GM18505 (cell line): ENCODE measurements around the gene HIVEP1.

Experiments
- ATAC-seq: cut with Tn5 transposase; IDR thresholded peaks from one replicate; pipeline ENCODE4 v1.9.1; 2021; ENCODE audit not compliant: unreplicated experiment
- POLR2A ChIP-seq: IDR thresholded peaks from 4 replicates; pipeline ENCODE4 v1.6.1; 2011; ENCODE audit warnings: borderline replicate concordance; ENCODE audit not compliant: insufficient read depth, insufficient read length; ENCODE audit errors: extremely low read depth

Gene HIVEP1

DNA sequence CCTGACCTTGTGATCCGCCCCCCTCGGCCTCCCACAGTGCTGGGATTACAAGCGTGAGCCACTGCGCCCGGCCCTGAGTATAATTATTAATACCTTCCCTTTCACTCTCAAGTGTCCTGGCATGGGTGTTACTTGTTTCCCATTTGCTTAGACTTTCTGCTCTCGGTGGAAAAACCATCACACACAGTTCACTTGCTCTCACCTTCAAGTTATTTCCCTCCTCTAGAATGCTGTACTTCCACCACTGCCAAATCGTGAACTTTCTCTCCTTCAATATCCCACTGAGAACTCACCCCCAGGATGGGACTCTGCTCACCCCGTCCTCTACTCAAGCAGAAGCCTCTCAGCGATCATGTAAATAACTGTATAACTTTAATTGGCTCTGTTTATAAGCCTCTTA is 4.6 kb upstream of the HIVEP1 start:
- TF ChIP-seq POLR2A = no peak
- ATAC-seq = no peak

- no peak for ATAC-seq
- no peak for TF ChIP-seq POLR2A
Measured at GRCh38 chr6:12007887-12008286, 4.2 kb upstream of the HIVEP1 start.

DNA sequence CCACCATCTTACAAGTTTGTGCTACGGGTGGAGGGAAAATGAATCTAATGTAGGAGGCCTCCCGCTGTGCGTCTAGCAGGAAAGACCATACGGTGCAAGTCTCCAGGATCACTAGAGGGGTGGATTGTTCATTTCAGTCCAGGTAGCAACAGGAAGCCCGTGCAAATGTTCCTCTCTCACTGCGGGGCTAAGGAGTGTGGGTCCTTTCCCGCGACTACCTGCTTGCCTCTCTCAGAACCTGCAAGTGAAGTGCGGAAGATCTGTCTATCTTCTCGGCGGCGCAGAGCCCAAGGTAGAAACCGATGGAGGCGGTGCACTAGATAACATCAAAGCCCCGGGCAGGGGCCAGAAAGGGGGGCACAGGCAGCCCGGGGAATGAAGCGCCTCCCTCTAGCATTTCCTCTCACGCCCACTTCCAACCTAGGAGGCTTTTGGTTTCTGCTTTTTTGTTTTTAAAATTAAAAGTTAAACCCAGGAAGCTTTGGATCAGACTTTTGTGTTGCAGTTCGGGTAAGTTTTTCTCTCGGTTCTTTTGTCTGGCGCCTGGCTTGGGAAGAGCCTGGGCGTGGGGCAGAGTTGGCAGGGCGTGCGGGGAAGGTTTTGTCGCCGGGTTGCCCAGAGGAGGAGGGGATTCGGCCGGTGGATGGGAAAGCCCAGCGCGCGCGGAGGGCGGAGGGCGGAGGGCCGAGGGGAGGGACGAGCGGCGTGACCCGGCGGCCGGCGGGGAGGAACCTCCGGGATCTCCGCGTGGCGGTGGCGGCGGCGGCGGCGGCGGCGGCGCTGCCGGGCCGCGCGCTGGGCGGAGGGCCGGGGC is 3.5 kb upstream of the HIVEP1 start:
- TF ChIP-seq POLR2A = peak; percentile 83
- ATAC-seq = peak; percentile 21

DNA sequence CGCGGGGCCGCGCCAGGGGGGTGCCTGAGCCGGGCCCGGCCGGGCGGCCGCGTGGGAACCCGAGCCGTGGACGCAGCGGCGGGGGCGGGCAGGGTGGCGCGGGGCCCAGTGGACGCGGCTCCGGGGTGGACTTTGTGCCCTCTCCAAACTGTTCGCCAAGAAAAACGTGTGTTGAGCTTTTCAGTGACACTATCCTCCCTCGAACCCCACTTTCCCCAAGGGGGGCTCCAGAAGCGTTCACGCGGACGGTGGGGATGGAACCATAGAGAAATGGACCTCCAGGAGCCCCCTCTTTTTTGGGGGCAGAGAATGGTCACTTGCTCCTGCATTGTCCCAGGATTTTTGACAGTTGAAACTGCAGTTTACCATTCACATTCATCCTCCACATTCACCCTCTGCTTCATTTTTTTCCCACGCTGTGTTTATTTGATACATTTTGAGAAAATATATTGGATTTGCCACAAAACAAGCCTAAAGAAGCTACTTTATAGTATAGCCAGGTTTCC is 2.9 kb upstream of the HIVEP1 start:
- no peak for ATAC-seq

GRCh38 chr6:12009876-12010634 is 2.1 kb upstream of the HIVEP1 start:
- TF ChIP-seq POLR2A = peak; percentile 45
- ATAC-seq = no peak

More for the DNA sequence above, 2.9 kb upstream of the HIVEP1 start:
- TF ChIP-seq POLR2A = no peak

GRCh38 chr6:12010635-12011275 is 1.4 kb upstream of the HIVEP1 start:
- peak; percentile 54 for TF ChIP-seq POLR2A
- peak; percentile 32 for ATAC-seq

DNA sequence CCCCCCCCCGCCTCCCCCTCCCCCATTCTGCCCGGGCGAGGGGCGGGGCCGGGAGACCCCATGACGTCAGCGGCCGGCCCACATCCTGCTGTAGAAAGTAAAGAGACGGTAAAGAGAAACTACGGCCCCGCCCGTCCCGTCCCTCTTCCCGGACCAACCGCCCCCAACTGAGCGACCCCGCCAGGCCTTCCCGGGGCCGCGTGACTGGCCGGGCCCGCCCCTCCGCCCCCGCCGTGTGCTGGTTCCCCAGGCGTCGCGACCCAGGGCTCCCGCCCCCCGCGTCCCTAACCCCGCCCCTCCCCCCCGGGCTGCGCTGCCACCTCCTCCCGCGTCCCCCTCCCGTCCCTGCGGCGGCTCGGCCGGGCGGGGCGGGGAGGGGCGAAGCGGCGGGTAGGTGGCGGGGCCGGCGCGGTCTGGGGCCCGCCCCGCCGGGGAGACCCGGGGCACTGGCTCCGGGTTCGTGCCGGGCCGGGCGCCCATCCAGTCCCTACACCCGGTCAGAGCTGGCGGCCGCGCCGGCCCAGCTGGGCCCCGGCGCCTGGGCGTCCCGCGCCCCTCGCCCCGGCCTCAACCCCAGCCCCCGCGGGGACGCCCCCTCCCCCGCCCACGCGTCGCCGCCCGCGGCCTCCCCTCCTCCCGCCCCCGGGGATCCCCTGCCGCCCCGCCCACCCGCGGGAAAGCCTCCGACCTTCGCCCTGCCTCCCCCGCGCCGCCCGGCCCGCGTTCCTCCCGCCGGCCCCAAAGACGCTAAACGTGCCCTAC is 655 bp upstream of the HIVEP1 start:
- peak; percentile 58 for ATAC-seq
- TF ChIP-seq POLR2A = peak; percentile 52

DNA sequence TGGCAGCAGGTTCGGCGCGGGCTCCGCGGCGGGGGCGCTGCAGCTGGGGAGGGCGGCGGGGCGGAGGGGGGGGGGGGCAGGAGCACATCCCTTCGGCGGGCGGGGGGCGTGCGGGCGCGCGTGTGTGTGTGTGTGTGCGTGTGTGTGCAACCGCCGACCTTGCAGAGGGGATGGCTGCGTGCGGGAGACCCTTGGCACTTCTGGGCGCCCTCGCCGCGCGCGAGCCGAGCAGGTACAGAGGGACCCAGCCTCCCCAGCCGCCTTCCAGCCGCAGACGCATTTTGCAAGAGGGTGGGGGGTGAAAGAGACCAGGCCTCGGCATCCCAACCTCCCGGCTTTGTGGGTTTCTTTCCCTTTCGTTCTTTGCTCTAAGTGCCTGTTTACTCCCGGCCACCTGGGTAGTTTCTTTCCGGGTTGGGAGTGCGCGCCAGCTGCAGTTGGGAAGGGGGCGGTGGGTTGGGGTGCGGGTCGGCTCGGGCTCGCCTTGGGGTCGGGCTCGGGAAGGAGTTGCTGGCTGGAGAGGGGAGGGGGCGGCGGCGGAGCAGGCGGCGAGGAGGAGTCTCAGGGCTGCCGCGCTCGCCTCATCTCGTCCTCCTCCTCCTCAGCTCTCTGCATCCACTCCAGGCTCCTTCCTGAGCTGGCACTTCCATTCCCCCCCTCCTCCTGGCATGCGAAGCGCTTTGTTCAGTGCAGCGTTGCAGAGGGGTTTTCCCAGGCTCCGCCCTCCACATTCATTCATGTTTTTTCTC is 620 bp downstream of the HIVEP1 start:
- peak; percentile 77 for TF ChIP-seq POLR2A
- ATAC-seq = no peak

DNA sequence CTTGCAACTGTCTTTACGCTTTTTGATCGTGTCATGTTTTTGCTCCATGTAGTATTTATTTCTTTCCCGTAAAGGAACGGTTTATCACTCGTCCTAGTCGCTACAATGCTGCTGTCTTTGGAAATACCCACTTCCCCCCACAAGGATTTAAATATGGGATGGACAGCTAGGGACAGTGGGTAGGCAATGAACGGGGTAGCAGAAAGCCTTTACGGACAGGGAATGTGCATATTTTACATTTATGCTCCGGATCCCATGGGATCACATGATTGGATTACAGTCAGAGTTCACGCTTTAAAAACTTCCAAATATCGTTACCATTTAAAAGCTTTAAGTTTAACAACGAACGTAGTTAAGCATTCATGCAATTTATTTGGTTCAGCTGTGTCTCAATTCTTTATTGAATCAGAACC is 1.2 kb downstream of the HIVEP1 start:
- TF ChIP-seq POLR2A = no peak
- ATAC-seq = no peak

- no peak for ATAC-seq
- TF ChIP-seq POLR2A = no peak
Measured at GRCh38 chr6:12014027-12014872, 2.1 kb downstream of the HIVEP1 start.

GRCh38 chr6:12014873-12015149 is 2.7 kb downstream of the HIVEP1 start:
- no peak for TF ChIP-seq POLR2A
- no peak for ATAC-seq
